DMS153 (cell line): ENCODE data around the gene PDE4B.
"Not testable (repeated sequence)": the region's sequence is repeated elsewhere in the genome, so short reads cannot be mapped to it uniquely, and the experiment has no call there.

Experiments used
- DNase-seq: peaks from one replicate; lab custom pipeline; 2025; lab: John Stamatoyannopoulos, UW

The PDE4B gene

DNA sequence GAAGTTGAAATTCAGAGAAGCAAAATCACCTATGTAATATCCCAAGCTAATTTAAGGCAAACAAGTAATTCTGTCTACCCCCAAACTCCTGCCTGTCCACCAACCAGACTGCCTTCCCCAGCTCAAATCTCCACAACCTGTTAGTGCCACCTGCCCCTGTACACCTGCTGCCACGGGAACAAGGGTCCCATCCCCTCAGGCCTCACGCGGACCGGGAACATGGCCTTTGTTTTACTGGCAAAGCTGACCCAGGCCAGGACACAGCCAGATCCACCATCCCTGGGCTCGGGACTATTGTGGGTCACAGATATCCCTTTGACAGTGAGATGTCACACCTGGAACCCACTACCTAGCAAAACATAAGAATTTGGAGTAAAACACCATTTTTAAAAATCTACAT lies 601.9 kb downstream of the PDE4B start:
- no peak for DNase-seq

DNA sequence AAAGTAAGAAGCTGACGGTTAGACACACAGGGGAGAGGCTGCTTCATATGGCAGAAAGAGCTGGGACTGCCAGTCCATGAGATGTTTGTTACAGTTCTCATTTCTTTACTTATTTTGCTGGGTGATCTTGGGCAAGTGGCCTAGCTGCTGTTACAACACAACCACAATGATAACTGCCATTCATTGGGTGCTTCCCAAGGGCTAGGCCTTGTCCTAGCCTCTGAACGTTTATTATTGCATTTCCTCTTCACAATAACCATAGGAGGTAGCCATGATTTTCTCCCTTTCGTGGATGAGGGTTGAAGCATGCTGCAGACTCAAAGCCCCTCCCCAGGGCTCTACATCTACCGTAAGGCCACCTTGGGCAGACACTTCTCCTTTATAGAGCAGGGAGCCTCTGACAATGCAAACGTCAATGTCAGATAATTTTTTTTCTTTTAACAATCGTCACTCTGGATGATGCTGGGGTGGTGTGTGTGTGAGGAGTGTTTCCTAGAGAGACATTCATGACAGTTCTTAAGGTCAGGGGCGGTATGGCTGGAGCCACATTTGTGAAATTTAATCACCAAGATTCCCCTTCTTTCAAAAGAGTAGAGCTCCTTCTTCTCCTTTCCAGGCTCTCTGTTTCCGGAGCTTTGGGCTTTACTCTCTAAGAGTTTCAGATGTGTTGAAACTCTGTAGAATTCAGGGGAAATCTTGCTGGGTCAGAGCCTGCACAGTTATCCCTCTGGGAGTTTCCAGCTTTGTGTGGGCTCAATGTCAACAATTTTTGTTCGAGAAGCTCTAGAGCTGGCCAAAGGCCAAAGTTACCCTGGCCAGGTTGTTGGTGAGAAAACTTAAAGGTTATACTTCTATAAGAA lies 602.7 kb downstream of the PDE4B start:
- DNase-seq = no peak

DNA sequence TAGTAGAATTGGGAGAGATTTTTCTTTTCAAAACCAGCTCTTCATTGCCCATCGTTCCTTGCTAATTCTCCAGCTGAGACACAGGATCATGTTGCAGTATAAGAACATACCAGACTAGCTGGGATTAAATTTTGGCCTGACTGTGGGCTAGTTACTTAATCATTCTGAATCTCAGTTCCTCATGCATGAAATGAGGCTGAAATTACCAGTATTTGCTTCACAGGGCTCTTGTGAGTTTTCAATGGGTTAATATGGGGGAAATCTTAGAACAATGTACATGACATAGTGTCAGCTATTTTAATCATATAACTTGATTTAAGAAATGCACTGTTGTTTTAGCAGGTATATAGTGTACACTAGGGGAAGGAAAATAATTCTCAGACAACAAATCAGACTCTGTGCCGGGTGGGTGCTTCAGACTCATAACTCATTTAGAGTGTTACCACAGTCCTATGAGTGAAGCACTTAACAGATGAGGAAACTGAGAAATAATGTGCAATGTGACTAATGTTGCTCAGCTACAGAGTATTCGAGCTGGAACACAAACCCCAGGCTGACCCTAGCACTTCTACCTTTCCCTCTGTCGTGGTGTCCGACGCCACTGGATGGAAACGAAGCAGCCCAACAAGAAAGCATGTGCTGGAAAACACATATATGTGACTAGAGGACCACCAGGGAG lies 603.7 kb downstream of the PDE4B start:
- DNase-seq = no peak

DNA sequence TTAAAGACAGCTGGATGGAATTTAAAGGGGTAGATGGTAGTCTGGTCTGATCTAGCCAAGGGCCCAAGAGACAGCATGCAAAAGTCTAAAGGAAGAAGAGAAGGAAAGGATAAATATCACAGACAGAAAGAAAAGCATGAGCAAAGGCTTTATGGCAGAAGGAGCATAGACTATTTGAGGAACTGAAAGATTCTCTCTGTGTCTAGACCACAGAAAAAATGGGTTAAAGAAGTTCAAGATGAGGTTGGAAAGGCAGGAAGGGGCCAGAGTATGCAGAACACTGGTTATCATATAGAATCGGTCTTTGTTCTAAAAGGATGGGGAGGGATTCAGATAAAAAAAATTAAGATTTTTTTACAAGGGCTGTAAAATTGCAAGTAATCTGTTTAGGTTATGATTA lies 604.5 kb downstream of the PDE4B start:
- DNase-seq = no peak

DNA sequence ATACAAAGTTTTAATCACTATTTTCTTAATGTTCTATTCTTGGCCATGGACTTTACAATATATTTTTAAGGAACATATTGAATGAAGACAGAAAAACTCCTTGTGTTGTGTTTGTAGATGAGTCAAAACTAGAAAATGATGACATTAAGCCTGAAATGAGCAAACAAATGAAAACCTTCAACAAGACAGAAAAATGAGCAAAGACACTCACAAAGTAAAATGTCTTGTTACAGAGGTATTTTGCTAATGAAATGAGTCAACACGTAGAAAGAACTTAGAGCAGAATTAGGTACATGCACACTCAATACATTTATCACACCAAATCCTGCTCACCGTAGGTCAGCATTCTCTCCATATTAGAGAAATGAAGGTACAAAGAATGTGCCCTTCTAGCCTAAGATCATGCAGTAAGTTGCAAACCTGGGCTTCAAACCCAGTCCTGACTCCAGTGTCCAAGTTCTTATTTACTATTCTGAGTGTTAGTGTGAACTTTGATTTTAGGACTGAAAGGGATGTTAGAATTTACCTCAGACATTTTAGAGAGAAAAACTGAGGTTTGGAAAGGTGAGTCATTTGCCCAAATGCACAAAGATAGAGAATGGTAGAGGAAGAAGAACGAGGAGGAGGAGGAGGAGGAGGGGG lies 607.3 kb downstream of the PDE4B start:
- no peak for DNase-seq

DNA sequence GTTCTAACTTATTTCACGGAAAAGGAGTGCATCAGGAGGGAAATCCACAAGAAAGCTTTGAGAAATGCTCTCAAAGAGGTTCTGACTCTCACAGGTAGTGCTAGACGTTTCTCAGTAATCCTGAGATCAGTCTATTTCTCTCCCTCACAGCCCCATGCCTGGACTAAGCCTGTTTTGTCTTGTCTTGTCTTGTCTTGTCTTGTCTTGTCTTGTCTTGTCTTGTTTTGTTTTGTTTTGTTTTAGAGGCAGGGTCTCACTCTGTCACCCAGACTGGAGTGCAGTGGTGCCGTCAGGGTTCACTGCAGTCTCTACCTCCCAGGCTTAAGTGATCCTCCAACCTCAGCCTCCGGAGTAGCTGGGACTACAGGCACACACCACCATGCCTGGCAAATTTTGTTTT lies 608.0 kb downstream of the PDE4B start:
- DNase-seq = no peak

DNA sequence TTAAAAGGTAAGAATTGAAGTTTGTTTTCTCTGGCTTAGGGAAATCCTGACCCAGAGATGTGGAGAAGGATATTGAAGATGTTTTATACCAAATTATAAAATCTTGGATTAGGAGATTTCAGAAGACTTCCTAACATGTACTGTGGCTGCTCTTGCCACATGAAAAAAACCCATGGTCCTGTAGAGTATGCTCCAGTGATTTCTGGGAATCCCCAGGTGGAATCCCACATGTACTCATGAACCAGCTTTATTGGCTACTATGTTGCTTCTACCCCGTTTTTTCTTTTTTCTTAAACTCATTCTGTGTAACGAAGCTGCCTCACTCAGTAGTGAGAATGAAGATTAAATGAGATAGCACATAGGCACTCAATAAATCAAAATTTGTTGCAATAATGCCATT lies 608.5 kb downstream of the PDE4B start:
- no peak for DNase-seq

DNA sequence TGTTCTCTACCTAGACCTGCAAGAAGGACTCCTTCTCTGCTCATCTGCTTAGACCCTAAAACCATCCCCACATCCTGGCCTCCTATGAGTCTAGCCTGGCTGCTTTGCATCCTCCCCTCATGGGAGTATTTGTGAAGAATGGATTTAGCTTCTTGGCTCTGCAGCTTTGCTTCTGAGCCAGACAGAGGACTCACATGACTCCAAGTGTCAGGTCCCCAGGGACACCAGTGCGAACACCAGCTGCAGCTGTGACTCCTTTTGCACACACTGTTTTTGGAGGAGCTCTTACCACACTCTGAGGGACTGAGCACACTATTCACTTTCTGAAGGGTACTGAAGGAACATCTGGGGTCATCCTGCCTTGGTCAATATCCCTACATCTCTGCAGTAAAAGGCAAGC lies 609.5 kb downstream of the PDE4B start:
- DNase-seq = peak; percentile 38

DNA sequence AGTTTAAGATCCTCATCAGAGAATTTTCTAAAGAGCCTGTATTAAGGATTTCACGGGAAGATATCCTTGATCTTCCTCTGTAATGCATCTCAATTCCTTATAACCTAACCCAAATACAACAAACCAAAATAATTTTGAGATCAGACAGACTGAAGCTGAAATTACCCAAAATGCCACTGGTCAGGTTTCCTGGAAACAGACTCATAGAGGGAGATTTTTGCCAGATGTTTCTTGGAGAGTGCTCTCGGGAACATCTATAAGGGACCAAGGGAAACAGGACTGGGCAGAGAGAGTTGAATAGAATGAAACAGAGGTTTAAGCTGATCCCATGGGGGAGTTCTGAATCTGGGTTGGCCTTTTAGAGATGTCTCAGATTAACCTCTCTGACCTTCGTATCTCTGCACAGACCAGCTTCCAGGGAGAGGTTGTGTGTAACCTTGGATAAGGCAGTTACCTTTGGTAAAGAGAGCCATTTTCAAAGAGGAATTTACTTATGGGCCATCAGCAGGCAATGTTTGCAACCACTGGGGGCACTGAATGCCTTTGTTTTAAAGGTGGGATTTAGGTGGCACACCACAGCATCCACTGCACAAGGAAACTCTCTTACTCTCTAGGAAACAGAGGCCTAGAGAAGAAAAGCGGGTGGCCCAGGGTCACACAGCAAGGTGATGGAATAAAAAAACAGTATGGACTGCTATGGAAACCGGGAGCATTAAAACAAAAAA lies 610.5 kb downstream of the PDE4B start:
- no peak for DNase-seq

DNA sequence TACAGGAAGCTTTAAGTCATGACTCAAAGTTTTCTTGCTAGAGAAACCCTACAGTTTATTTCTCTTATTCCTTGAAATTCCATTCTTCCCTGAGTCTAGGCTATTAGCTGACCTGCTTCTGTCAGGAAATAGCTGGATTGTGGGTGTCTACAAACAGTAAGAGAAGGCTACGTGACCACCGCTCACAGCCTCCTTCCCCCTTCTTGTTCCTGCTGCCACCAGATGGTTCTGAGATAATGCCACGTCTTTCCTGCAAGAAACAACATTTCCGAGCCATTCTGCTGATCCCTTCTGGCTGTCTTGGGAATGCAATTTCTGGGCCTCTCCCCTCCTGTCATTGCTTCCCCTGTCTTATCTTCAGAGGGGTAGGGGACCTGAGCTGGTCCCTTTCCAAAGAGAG lies 612.4 kb downstream of the PDE4B start:
- DNase-seq = no peak

DNA sequence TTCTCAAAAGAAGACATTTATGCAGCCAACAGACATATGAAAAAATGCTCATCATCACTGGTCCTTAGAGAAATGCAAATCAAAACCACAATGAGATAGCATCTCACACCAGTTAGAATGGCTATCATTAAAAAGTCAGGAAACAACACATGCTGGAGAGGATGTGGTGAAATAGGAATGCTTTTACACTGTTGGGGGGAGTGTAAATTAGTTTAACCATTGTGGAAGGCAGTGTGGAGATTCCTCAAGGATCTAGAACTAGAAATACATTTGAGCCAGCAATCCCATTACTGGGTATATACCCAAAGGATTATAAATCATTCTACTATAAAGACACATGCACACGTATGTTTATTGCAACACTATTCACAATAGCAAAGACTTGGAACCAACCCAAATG lies 618.8 kb downstream of the PDE4B start:
- DNase-seq = not testable (repeated sequence)

DNA sequence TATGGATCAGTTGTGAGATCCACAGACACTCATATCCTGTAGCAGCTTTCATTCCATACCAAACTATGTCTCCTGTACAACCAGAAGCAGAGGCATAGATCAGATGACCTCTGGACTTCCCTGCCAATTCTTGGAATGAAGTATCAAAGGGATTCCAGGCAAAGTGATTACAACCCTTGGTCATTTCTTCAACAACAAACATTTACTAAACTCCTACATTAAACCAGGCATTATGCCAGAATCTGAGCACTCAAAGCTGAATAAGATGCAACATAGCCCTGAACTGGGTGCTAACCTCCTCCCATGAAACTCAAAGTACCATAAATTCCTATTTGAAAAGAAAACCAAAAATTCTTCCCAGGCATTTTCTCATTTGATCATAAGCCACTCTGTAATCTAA lies 620.0 kb downstream of the PDE4B start:
- no peak for DNase-seq

DNA sequence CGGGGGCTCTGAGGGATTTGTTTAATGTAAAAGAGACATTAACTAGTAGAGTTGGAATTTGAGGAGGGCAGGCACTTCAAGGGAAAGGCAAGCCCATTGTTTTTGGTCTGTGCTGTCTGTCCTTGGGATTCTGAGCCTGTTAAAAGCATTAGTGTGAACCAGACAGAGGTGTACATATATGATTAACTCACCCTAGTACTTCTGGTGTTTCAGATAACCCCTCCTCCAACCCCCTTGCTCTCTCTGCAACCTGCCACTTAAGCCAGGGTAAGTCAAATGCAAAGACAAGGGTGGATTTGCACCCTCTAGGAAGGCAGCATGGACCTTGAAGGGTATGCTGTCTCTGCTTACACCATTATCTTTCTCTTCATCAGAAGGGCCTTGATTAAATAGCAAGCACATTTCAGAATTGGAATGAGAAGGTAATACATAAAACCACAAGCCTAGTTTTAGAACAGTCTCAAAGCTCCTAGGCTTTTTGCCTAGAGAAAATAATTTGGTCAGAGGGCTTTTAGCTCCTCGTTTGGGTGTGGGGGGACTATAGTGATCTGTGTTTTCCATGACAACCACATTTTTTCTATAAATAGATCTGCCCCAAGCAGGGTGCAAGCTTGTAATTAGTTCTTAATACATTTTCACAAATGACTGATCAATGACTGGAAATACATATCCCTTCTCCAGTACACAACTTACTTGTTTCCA lies 620.6 kb downstream of the PDE4B start:
- DNase-seq = no peak

DNA sequence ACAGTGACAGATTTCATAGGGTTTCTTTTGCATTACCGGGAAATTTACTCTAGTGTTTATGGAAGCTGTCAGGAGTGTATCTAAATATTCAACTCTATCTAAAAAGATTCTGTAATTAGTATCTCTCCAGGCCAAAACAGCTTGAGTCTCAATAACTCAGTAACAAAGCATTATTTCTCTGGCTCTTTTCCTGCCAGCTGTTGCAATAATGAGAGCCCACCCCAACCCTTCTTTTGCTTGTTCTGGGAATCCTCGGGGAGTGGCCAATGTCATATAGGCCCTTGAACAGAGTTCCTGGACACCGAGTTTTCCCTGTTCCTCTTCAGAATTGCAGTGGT lies 621.1 kb downstream of the PDE4B start:
- DNase-seq = no peak

DNA sequence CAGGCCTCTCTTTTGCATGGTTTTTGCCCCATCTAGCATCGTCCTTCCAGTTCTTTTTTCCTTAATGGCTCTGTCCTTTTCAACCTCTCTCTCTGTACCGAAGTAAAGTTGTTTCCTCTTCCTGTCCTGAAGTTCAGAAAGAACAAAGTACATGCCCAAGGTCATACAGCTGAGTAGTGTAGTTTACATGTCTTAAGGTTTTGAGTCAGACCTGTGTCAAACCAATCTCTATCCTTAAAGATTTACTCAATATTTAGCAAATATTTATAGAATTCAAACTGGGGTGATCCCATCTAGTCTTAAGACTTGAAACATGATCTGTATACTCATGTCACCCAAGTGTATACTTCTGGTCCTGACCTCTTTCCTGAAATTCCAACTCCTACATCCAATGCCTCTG lies 622.6 kb downstream of the PDE4B start:
- DNase-seq = no peak

DNA sequence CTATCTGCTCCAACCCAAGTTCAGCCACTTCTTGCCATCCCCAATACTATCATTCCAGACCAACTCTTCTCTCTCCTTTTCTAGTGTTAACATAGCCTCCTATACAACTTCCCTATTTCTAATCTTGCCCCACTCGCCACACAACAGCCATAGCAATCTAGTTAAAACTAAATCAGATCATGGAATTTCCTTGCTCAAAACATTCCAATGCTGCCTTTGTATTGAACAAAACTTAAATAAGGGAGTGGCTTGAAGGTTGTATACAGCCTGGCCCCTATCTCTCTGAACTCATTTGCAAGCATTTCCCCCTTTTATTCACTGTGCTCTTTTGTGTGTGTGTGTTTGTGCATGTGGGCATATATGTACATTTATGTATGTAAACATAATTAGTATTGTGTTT lies 623.2 kb downstream of the PDE4B start:
- no peak for DNase-seq

DNA sequence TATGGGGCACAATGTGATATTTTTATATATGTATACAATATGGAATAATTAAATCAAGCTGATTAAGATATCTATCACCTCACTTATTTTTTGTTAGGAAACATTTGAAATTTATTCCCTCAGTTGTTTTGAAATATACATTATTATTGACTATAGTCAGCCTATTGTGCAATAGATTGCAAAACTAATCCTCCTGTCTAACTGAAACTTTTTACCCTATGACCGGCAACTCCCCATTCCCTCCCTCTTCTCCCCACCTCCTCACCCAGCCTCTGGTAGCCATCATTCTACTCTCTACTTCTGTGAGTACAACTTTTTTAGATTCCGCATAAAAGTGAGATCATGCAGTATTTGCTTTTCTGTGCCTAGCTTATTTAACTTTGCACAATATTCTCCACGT lies 623.6 kb downstream of the PDE4B start:
- DNase-seq = no peak

DNA sequence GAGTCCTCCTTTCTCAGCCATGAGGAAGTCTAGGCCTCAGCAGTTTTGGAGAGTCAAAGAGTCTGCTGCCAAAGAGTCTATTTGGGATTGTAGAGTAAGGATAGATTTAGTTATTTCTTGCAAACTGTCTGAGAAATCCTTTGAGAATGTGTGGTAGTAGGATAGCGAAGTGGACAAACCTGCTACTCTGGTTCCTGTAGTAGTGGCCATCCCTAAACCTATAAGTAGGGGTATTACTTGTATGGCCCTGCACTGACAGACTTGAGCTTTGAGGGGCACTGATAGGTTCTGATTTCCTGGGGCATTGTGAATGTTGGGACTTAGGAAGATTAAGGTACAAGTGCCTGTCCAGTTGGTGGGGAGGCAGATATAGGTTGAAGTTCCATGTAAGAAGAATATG lies 625.3 kb downstream of the PDE4B start:
- DNase-seq = no peak

DNA sequence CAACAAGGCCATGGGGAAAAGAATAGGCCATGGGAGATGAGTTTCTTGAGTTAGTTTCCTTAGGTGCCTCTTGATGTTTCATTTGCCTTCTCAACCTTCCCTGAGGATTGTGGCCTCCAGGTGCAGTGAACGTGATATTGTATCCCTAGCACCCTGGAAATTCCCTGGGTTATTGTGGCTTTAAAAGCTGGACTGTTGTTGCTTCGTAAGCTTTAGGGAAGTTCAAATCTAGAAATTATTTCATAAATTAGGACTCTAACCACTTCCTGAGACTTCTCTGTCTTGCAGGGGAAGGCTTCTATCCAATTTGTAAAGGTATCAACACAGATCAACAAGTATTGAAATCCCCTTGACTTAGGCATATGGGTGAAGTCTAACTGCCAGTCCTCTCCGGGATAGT lies 627.5 kb downstream of the PDE4B start:
- not testable (repeated sequence) for DNase-seq

DNA sequence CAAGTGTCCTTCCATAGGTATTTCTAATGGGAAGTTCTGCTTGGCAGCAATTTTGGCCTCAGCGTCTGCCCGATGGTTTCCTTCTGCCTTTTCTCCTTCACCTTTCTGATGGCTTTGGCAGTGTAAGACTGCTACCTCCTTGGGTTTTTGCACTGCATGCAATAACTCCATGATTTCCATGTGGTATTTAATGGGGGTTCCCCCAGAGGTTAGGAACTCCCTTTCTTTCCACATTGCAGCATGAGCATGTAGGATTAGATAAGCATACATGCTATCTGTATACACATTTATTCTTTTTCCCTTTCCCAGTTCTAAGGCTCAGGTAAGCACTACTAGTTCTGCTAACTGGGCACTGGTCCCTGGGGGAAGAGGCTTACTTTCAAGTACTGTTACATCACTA lies 628.2 kb downstream of the PDE4B start:
- DNase-seq = not testable (repeated sequence)

DNA sequence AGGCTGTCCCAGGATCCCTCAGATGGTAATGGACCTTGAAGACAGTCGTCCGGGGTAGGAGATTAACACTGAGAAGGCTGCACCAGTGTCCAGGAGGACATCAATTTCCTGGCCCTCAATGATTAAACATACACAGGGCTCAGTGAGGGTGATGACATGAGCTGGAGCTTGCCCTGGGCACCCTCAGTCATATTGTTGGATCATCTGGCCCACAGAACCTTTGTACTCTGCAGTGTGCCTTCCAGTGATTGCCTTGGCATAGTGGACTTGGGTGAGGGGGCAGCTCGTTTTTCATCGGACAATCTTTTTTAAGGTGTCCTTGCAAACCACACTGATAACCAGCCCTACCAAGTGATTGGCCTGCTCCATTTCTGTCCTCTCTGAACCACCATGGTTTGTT lies 630.1 kb downstream of the PDE4B start:
- no peak for DNase-seq
